Progenitor cell of endocrine pancreas (in vitro differentiated cells): ENCODE results near the gene PPP1R9B. TPM values are rescaled to one million over a fixed set of nuclear protein-coding genes. Genes with fewer than 3 reads are reported as not detected.

Experiments
- DNase-seq: peaks from one replicate; pipeline ENCODE4 v3.0.0; 2021; ENCODE audit warnings: low spot score; ENCODE audit not compliant: unreplicated experiment
- H3K27ac Mint-ChIP-seq: 2 replicates; pipeline ENCODE4 v1.8.0; 2021; ENCODE audit warnings: mild to moderate bottlenecking, moderate library complexity, mixed read lengths
- H3K27me3 Mint-ChIP-seq: 2 replicates; pipeline ENCODE4 v1.8.0; 2021; ENCODE audit warnings: mixed read lengths
- H3K36me3 Mint-ChIP-seq: 2 replicates; pipeline ENCODE4 v1.8.0; 2022; ENCODE audit warnings: mixed read lengths; ENCODE audit not compliant: insufficient read depth
- H3K4me1 Mint-ChIP-seq: 2 replicates; pipeline ENCODE4 v1.8.0; 2021; ENCODE audit warnings: low read depth, mixed read lengths
- H3K4me3 Mint-ChIP-seq: 2 replicates; pipeline ENCODE4 v1.8.0; 2021; ENCODE audit warnings: low read depth, mild to moderate bottlenecking, moderate library complexity, mixed read lengths
- H3K9me3 Mint-ChIP-seq: 2 replicates; pipeline ENCODE4 v1.8.0; 2021; ENCODE audit warnings: low read depth, mixed read lengths
- CTCF ChIP-seq: fragments of 200-600 bp; sonication (generic); IDR thresholded peaks from one replicate; pipeline ENCODE4 v1.5.0; 2021; ENCODE audit warnings: antibody characterized with exemption, mild to moderate bottlenecking; ENCODE audit not compliant: unreplicated experiment
- total RNA-seq: library from RNA; stranded (reverse); gene quantifications from 2 replicates; pipeline ENCODE4 v1.2.1, GENCODE V29; 2021

PPP1R9B gene
- total RNA-seq, 1 donor from 2014 or later: 35.7 TPM

- H3K27me3 Mint-ChIP-seq: no peaks in the 10 kb centered on the region
- H3K36me3 Mint-ChIP-seq: no peaks in the 10 kb centered on the region
- H3K4me1 Mint-ChIP-seq: no peaks in the 10 kb centered on the region
- no peaks in the 10 kb centered on the region for H3K9me3 Mint-ChIP-seq
- H3K4me3 Mint-ChIP-seq: no peak overlapping the region
- H3K27ac Mint-ChIP-seq: no peak overlapping the region
- DNase-seq: no peak
- no peak for TF ChIP-seq CTCF
These were observed 42.3 kb upstream of the PPP1R9B start for GRCh38 chr17:50192618-50193291.

- Mint-ChIP-seq H3K4me3 (no peak overlapping the region), H3K4me1 (no peaks in the 10 kb centered on the region), H3K9me3 (no peaks in the 10 kb centered on the region), H3K36me3 (no peaks in the 10 kb centered on the region), H3K27me3 (no peaks in the 10 kb centered on the region), H3K27ac (no peak overlapping the region)
- no peak for DNase-seq
- TF ChIP-seq CTCF: no peak
These were observed 41.7 kb upstream of the PPP1R9B start for GRCh38 chr17:50192144-50192617.

GRCh38 chr17:50191359-50192143, 41.1 kb upstream of the PPP1R9B start:
- no peaks in the 10 kb centered on the region for H3K27me3 Mint-ChIP-seq
- no peaks in the 10 kb centered on the region for H3K36me3 Mint-ChIP-seq
- no peak for DNase-seq
- H3K27ac Mint-ChIP-seq: no peak overlapping the region
- H3K4me1 Mint-ChIP-seq: no peaks in the 10 kb centered on the region
- no peak overlapping the region for H3K4me3 Mint-ChIP-seq
- no peak for TF ChIP-seq CTCF
- no peaks in the 10 kb centered on the region for H3K9me3 Mint-ChIP-seq

GRCh38 chr17:50190603-50191358, 40.3 kb upstream of the PPP1R9B start:
- Mint-ChIP-seq H3K4me3 (no peak overlapping the region), H3K4me1 (no peaks in the 10 kb centered on the region), H3K9me3 (no peaks in the 10 kb centered on the region), H3K27me3 (no peaks in the 10 kb centered on the region), H3K27ac (no peak overlapping the region), H3K36me3 (peaks cover under 1% of the 10 kb centered on the region)
- DNase-seq: no peak
- TF ChIP-seq CTCF: no peak

GRCh38 chr17:50190293-50190602, 39.8 kb upstream of the PPP1R9B start:
- H3K27me3 Mint-ChIP-seq: no peaks in the 10 kb centered on the region
- no peak overlapping the region for H3K4me3 Mint-ChIP-seq
- H3K36me3 Mint-ChIP-seq: peaks cover 1% of the 10 kb centered on the region
- no peak for DNase-seq
- H3K4me1 Mint-ChIP-seq: no peaks in the 10 kb centered on the region
- H3K9me3 Mint-ChIP-seq: no peaks in the 10 kb centered on the region
- TF ChIP-seq CTCF: no peak
- no peak overlapping the region for H3K27ac Mint-ChIP-seq
